Activated naive CD8-positive, alpha-beta T cell treated with anti-CD3 and anti-CD28 coated beads, Interleukin-2, amount 50 U/mL, for 24 hours (primary cell): ENCODE results near the gene MUC21.
"Not testable (repeated sequence)": the region's sequence is repeated elsewhere in the genome, so short reads cannot be mapped to it uniquely, and the experiment has no call there.

ENCODE experiments used
- ATAC-seq: fragments of 150-1000 bp; cut with Tn5 transposase; one replicate; pipeline ENCODE4 v1.10.0; 2021
- DNase-seq: peaks from one replicate; pipeline ENCODE4 v3.0.0; 2021
- H3K27ac Mint-ChIP-seq: one replicate; pipeline ENCODE4 v1.8.0; 2021; ENCODE audit warnings: mild to moderate bottlenecking, mixed read lengths
- H3K27me3 Mint-ChIP-seq: one replicate; pipeline ENCODE4 v1.8.0; 2021; ENCODE audit warnings: mixed read lengths
- H3K36me3 Mint-ChIP-seq: one replicate; pipeline ENCODE4 v1.8.0; 2021; ENCODE audit warnings: low read depth, mixed read lengths
- H3K4me1 Mint-ChIP-seq: one replicate; pipeline ENCODE4 v1.8.0; 2021; ENCODE audit warnings: mixed read lengths
- H3K4me3 Mint-ChIP-seq: one replicate; pipeline ENCODE4 v1.8.0; 2021; ENCODE audit warnings: mild to moderate bottlenecking, moderate library complexity, mixed read lengths
- H3K9me3 Mint-ChIP-seq: one replicate; pipeline ENCODE4 v1.8.0; 2021; ENCODE audit warnings: mixed read lengths

MUC21 gene

GRCh38 chr6:30985490-30985889, 2.0 kb downstream of the MUC21 start:
- DNase-seq, result no peak
- Mint-ChIP-seq H3K4me3 (no peak overlapping the region), H3K27ac (no peak overlapping the region)

GRCh38 chr6:30987304-30987703, 3.8 kb downstream of the MUC21 start:
- H3K27me3 Mint-ChIP-seq, result peaks cover 18% of the 10 kb centered on the region
- no peak overlapping the region for H3K27ac Mint-ChIP-seq
- DNase-seq, result no peak
- H3K4me1 Mint-ChIP-seq, result peaks cover 25% of the 10 kb centered on the region
- H3K4me3 Mint-ChIP-seq, result no peak overlapping the region
- H3K9me3 Mint-ChIP-seq, result no peaks in the 10 kb centered on the region
- H3K36me3 Mint-ChIP-seq, result no peaks in the 10 kb centered on the region
- ATAC-seq, result no peak

More at GRCh38 chr6:30985490-30985889, 2.0 kb downstream of the MUC21 start:
- H3K36me3 Mint-ChIP-seq, result no peaks in the 10 kb centered on the region
- peaks cover 15% of the 10 kb centered on the region for H3K4me1 Mint-ChIP-seq
- no peaks in the 10 kb centered on the region for H3K9me3 Mint-ChIP-seq
- ATAC-seq, result peak; percentile 80
- H3K27me3 Mint-ChIP-seq, result peaks cover 28% of the 10 kb centered on the region

- H3K36me3 Mint-ChIP-seq, result no peaks in the 10 kb centered on the region
- H3K4me3 Mint-ChIP-seq, result no peak overlapping the region
- H3K9me3 Mint-ChIP-seq, result no peaks in the 10 kb centered on the region
- no peak for ATAC-seq
- peaks cover 9% of the 10 kb centered on the region for H3K27me3 Mint-ChIP-seq
- peaks cover 25% of the 10 kb centered on the region for H3K4me1 Mint-ChIP-seq
- no peak for DNase-seq
- H3K27ac Mint-ChIP-seq, result no peak overlapping the region
Observed at GRCh38 chr6:30988209-30988825, 4.8 kb downstream of the MUC21 start.

GRCh38 chr6:30990422-30991086, 7.0 kb downstream of the MUC21 start:
- peaks cover 20% of the 10 kb centered on the region for H3K4me1 Mint-ChIP-seq
- H3K27ac Mint-ChIP-seq, result no peak overlapping the region
- peak; percentile 77 for ATAC-seq
- no peak for DNase-seq
- H3K27me3 Mint-ChIP-seq, result peaks cover 3% of the 10 kb centered on the region
- no peaks in the 10 kb centered on the region for H3K36me3 Mint-ChIP-seq
- H3K4me3 Mint-ChIP-seq, result peak overlapping the region; percentile 2
- H3K9me3 Mint-ChIP-seq, result no peaks in the 10 kb centered on the region

DNA sequence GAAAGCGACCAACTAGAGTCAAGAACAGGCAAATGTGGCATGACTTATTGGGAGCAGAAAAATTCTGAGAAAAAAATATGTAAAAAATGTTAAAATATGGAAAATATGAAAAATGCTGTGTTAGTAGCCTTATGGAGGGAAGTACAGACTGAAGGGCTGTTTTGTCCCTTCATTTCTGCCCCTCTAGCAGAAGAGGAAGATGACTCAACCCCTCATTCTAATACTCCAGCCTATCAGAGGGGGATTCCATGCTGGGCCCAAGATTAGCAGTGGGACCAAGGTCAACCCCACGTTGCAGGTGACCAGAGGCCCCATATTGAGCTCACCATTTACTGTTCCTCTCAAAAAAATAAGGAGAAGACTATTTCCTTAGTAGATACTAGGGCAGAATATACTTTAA, 8.4 kb downstream of the MUC21 start:
- H3K4me3 Mint-ChIP-seq, result no peak overlapping the region
- H3K27me3 Mint-ChIP-seq, result peaks cover 3% of the 10 kb centered on the region
- H3K9me3 Mint-ChIP-seq, result no peaks in the 10 kb centered on the region
- H3K4me1 Mint-ChIP-seq, result peaks cover 16% of the 10 kb centered on the region
- no peak for DNase-seq
- no peaks in the 10 kb centered on the region for H3K36me3 Mint-ChIP-seq
- peak; percentile 38 for ATAC-seq
- no peak overlapping the region for H3K27ac Mint-ChIP-seq

- no peaks in the 10 kb centered on the region for H3K9me3 Mint-ChIP-seq
- H3K4me3 Mint-ChIP-seq, result no peak overlapping the region
- H3K27me3 Mint-ChIP-seq, result peaks cover 2% of the 10 kb centered on the region
- ATAC-seq (no peak), DNase-seq (no peak)
- no peaks in the 10 kb centered on the region for H3K36me3 Mint-ChIP-seq
- H3K4me1 Mint-ChIP-seq, result peaks cover 2% of the 10 kb centered on the region
- H3K27ac Mint-ChIP-seq, result no peak overlapping the region
Observed at GRCh38 chr6:30997301-30997700, 13.8 kb downstream of the MUC21 start.

GRCh38 chr6:30998785-30999184, 15.3 kb downstream of the MUC21 start:
- peaks cover 2% of the 10 kb centered on the region for H3K27me3 Mint-ChIP-seq

DNA sequence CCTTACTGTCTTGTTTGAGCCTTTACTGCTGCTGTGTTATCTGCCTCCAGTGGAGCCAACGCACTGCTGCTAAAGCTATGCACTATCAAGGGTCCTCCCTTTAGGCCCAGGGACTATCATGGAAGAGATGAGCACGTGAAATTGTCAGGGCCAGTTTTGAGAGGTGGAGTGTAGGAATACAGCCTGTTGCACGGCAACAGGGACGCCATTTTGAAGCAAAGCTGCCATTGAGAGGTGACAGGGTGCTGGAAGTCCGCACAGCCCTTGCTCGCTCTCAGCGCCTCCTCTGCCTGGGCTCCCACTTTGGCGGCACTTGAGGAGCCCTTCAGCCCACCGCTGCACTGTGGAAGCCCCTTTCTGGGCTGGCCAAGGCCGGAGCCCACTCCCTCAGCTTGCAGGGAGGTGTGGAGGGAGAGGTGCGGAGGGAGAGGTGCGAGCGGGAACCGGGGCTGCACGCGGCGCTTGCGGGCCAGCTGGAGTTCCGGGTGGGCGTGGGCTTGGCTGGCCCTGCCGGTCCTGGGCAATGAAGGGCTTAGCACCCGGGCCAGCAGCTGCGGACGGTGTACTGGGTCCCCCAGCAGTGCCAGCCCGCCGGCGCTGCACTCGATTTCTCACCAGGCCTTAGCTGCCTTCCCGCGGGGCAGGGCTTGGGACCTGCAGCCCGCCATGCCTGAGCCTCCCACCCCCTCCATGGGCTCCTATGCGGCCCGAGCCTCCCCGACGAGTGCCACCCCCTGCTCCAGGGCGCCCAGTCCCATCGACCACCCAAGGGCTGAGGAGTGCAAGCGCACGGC, 16.7 kb downstream of the MUC21 start:
- H3K27me3 Mint-ChIP-seq, H3K36me3 Mint-ChIP-seq, ATAC-seq, H3K9me3 Mint-ChIP-seq, H3K4me3 Mint-ChIP-seq, H3K27ac Mint-ChIP-seq, DNase-seq: not testable (repeated sequence)
- peaks cover 12% of the 10 kb centered on the region for H3K4me1 Mint-ChIP-seq

More at GRCh38 chr6:30998785-30999184, 15.3 kb downstream of the MUC21 start:
- Mint-ChIP-seq H3K27ac (no peak overlapping the region), H3K4me3 (no peak overlapping the region), H3K9me3 (no peaks in the 10 kb centered on the region), H3K36me3 (no peaks in the 10 kb centered on the region), H3K4me1 (peaks cover 2% of the 10 kb centered on the region)
- DNase-seq, result no peak
- ATAC-seq, result no peak

- Mint-ChIP-seq H3K27ac (no peak overlapping the region), H3K27me3 (peaks cover 3% of the 10 kb centered on the region), H3K4me1 (peaks cover 12% of the 10 kb centered on the region), H3K9me3 (no peaks in the 10 kb centered on the region), H3K36me3 (no peaks in the 10 kb centered on the region), H3K4me3 (no peak overlapping the region)
- ATAC-seq (no peak), DNase-seq (no peak)
Observed at GRCh38 chr6:31001281-31001888, 17.9 kb downstream of the MUC21 start.

DNA sequence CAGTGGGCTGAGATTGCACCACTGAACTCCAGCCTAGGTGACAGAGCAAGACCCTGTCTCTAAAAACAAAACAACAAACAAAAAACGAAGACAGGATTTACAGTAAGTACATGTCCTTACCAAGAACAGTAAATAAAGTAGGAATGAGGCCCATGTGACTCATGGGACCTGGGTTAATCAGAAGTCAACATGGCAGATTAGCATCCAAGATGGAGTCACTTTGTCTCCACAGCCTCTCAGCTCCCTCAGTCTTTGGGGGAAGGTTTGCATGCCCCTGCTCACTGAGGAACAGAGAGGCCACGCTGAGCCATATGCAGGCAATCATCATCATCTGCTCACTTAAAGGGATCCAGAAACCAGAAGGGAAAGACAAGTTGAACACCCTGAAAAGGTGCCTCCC, 19.0 kb downstream of the MUC21 start:
- ATAC-seq, result no peak
- H3K36me3 Mint-ChIP-seq, result no peaks in the 10 kb centered on the region
- H3K4me3 Mint-ChIP-seq, result no peak overlapping the region
- H3K9me3 Mint-ChIP-seq, result no peaks in the 10 kb centered on the region
- H3K27me3 Mint-ChIP-seq, result peaks cover 3% of the 10 kb centered on the region
- no peak for DNase-seq
- H3K27ac Mint-ChIP-seq, result no peak overlapping the region
- peaks cover 12% of the 10 kb centered on the region for H3K4me1 Mint-ChIP-seq

DNA sequence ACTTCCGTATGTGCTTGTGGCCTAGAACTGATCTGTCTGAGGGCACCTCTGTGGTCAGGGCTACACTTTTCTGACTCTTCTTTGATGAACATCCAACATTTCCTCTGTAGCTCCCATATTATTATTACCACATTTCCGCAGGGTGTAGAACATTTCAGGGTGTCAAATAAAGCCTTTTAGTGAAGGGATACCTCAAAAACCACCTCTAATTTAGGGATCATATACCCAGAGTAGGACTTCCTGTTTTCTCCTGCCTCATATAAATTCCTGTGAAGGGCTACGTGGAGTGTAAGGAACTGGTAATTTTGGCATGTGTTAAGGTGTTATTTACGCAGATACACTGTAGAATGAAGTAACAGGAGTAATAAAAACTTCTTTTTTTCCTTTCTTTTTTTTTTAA, 21.3 kb downstream of the MUC21 start:
- H3K4me3 Mint-ChIP-seq, result no peak overlapping the region
- DNase-seq (no peak), ATAC-seq (no peak)
- H3K36me3 Mint-ChIP-seq, result no peaks in the 10 kb centered on the region
- H3K27ac Mint-ChIP-seq, result no peak overlapping the region
- H3K9me3 Mint-ChIP-seq, result no peaks in the 10 kb centered on the region
- H3K4me1 Mint-ChIP-seq, result peaks cover 22% of the 10 kb centered on the region
- H3K27me3 Mint-ChIP-seq, result peaks cover 9% of the 10 kb centered on the region

- H3K36me3 Mint-ChIP-seq, result no peaks in the 10 kb centered on the region
- H3K4me1 Mint-ChIP-seq, result peaks cover 28% of the 10 kb centered on the region
- no peaks in the 10 kb centered on the region for H3K9me3 Mint-ChIP-seq
- no peak overlapping the region for H3K27ac Mint-ChIP-seq
- DNase-seq, result no peak
- ATAC-seq, result no peak
- H3K4me3 Mint-ChIP-seq, result no peak overlapping the region
- peaks cover 12% of the 10 kb centered on the region for H3K27me3 Mint-ChIP-seq
Observed at GRCh38 chr6:31005249-31006020, 21.9 kb downstream of the MUC21 start.

GRCh38 chr6:31007694-31008093, 24.2 kb downstream of the MUC21 start:
- no peak overlapping the region for H3K4me3 Mint-ChIP-seq
- no peaks in the 10 kb centered on the region for H3K9me3 Mint-ChIP-seq
- DNase-seq, result no peak
- H3K27me3 Mint-ChIP-seq, result peaks cover 18% of the 10 kb centered on the region
- peak; percentile 25 for ATAC-seq
- H3K4me1 Mint-ChIP-seq, result peaks cover 35% of the 10 kb centered on the region
- H3K27ac Mint-ChIP-seq, result no peak overlapping the region
- H3K36me3 Mint-ChIP-seq, result no peaks in the 10 kb centered on the region

- H3K36me3 Mint-ChIP-seq, result no peaks in the 10 kb centered on the region
- peaks cover 35% of the 10 kb centered on the region for H3K4me1 Mint-ChIP-seq
- H3K9me3 Mint-ChIP-seq, result no peaks in the 10 kb centered on the region
- ATAC-seq (no peak), DNase-seq (no peak)
- H3K27me3 Mint-ChIP-seq, result peaks cover 19% of the 10 kb centered on the region
- H3K27ac Mint-ChIP-seq, result no peak overlapping the region
- H3K4me3 Mint-ChIP-seq, result no peak overlapping the region
Observed at GRCh38 chr6:31008165-31008564, 24.6 kb downstream of the MUC21 start.
